PC-3 (cell line): ENCODE data around the gene MSL3. TPM values are rescaled to one million over a fixed set of nuclear protein-coding genes. Genes with fewer than 3 reads are reported as not detected.
A peak's percentile ranks its signal among the peaks of the same experiment; 100 is the strongest.

Experiments used
- ATAC-seq: fragments of 200-7000 bp; cut with Tn5 transposase; 2 replicates; pipeline ENCODE4 v1.9.1; 2020; ENCODE audit warnings: mild to moderate bottlenecking, moderate library complexity
- BruUV-seq: library from RNA; stranded (reverse); fragments of 400-500 nt; replicated peaks from 2 replicates; lab custom pipeline; 2021; lab: Mats Ljungman, UMichigan
- CTCF ChIA-PET: fragments of 300-600 bp; sonication (Branson Sonifier 250); formaldehyde crosslinking; loops from one replicate; lab custom pipeline; 2022; ENCODE audit warnings: antibody characterized with exemption; lab: Charles Lee
- POLR2A ChIA-PET: fragments of 300-600 bp; sonication (Branson Sonifier 250); formaldehyde crosslinking; loops from one replicate; lab custom pipeline; 2022; ENCODE audit warnings: antibody characterized with exemption; ENCODE audit not compliant: unreplicated experiment; lab: Charles Lee
- DNase-seq: peaks from one replicate; pipeline ENCODE4 v3.0.0-alpha.2; 2015
- H2AFZ ChIP-seq: fragments of 300-600 bp; sonication (generic); 2 replicates; pipeline ENCODE4 v1.6.0; 2016; ENCODE audit warnings: antibody characterized with exemption, low read length
- H3F3A ChIP-seq: fragments of 300-600 bp; sonication (generic); one replicate; pipeline ENCODE4 v1.6.0; 2017; ENCODE audit warnings: antibody characterized with exemption, low read length, control low read depth, mild to moderate bottlenecking; ENCODE audit not compliant: unreplicated experiment
- H3K27ac ChIP-seq: fragments of 300-600 bp; sonication (generic); 2 replicates; pipeline ENCODE4 v1.5.1; 2016; ENCODE audit warnings: mild to moderate bottlenecking, low read length
- H3K27me3 ChIP-seq: fragments of 300-600 bp; sonication (generic); 2 replicates; pipeline ENCODE4 v1.6.1; 2016; ENCODE audit warnings: low read length, mixed read lengths
- H3K36me3 ChIP-seq: fragments of 300-600 bp; sonication (generic); 2 replicates; pipeline ENCODE4 v1.6.1; 2016; ENCODE audit warnings: low read depth, mixed run types, low read length, mixed read lengths
- H3K4me1 ChIP-seq: fragments of 300-600 bp; sonication (generic); 2 replicates; pipeline ENCODE4 v1.5.1; 2016; ENCODE audit warnings: low read length; ENCODE audit not compliant: insufficient read depth
- H3K4me2 ChIP-seq: fragments of 300-600 bp; sonication (generic); 2 replicates; pipeline ENCODE4 v1.6.0; 2016; ENCODE audit warnings: low read length
- H3K4me3 ChIP-seq: fragments of 300-600 bp; sonication (generic); 2 replicates; pipeline ENCODE4 v1.5.1; 2016; ENCODE audit warnings: mild to moderate bottlenecking, low read length, mixed read lengths
- H3K79me2 ChIP-seq: fragments of 300-600 bp; sonication (generic); 2 replicates; pipeline ENCODE4 v1.6.1; 2017; ENCODE audit warnings: low read length, mixed read lengths
- H3K9ac ChIP-seq: fragments of 300-600 bp; sonication (generic); 2 replicates; pipeline ENCODE4 v1.6.0; 2016; ENCODE audit warnings: mild to moderate bottlenecking, low read length
- H3K9me2 ChIP-seq: fragments of 300-600 bp; sonication (generic); replicated peaks from 2 replicates; pipeline ENCODE4 v1.6.1; 2016; ENCODE audit warnings: mixed run types, low read length, mixed read lengths
- H3K9me3 ChIP-seq: fragments of 300-600 bp; sonication (generic); 2 replicates; pipeline ENCODE4 v1.6.1; 2016; ENCODE audit warnings: low read length, mixed read lengths
- H4K20me1 ChIP-seq: fragments of 300-600 bp; sonication (generic); 2 replicates; pipeline ENCODE4 v1.6.1; 2016; ENCODE audit warnings: low read length, mixed read lengths
- EZH2 ChIP-seq: fragments of 300-600 bp; sonication (generic); IDR thresholded peaks from one replicate; pipeline ENCODE4 v1.6.1; 2017; ENCODE audit warnings: antibody characterized with exemption, mild to moderate bottlenecking, low read length; ENCODE audit not compliant: unreplicated experiment
- EZH2phosphoT487 ChIP-seq: fragments of 300-600 bp; sonication (generic); IDR thresholded peaks from 2 replicates; pipeline ENCODE4 v1.6.1; 2018; ENCODE audit warnings: mild to moderate bottlenecking, antibody characterized with exemption, low read length, borderline replicate concordance
- intact Hi-C: fragments of 100-400 bp; cut with micrococcal nuclease; formaldehyde crosslinking; loops from 2 replicates; pipeline ENCODE4 v1.9.0; 2023
- total RNA-seq: library from RNA; depleted of rRNA; stranded (reverse); fragments of >200 nt; gene quantifications from 2 replicates; pipeline ENCODE4 v1.2.3, GENCODE V29; 2014
- TF ChIP-seq, protein P1 (sequence below): fragments of 300-600 bp; sonication (generic); conservative IDR thresholded peaks from 2 replicates; pipeline ENCODE4 v1.5.1; 2017; ENCODE audit warnings: antibody characterized with exemption, low read depth, mild to moderate bottlenecking, low read length

MSL3 gene
- total RNA-seq, 1 experiment from 2014 or later = 30.3 TPM

DNA sequence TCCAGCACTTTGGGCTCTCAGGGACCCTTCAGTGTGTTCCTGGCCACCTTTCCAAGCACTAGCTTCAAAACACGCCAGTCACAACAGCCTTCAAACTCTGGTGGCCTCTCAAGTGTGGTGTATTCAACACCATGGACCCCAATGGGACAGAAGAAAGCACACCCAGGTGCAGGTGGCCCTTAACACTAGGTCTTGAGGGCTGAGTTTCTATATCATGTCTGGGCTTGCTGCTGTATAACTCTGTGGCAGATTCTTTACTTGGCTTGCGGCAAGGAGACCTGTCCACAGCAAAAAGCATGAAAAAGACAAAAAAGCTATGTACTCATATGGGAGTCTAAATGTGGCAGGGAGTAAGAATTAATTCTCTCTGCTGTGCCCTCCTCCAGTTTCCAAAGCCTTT lies 23.1 kb downstream of the MSL3 start:
- intact Hi-C loops = no loop called here
- BruUV-seq = no TSS peak
- H3K9ac ChIP-seq = no peak overlapping the region
- H3K36me3 ChIP-seq = no peaks in the 10 kb centered on the region
- H3K4me1 ChIP-seq = no peaks in the 10 kb centered on the region
- H3K9me2 ChIP-seq = no peaks in the 10 kb centered on the region
- H3K9me3 ChIP-seq = no peaks in the 10 kb centered on the region
- H2AFZ ChIP-seq = no peak overlapping the region
- ChIA-PET POLR2A (interaction anchor here (0.7 kb wide), 1 partner anchor 515 kb away, joined by 3 read pairs; no protein-coding TSS in a partner anchor), CTCF (no interaction called here)
- TF ChIP-seq EZH2phosphoT487 = no peak
- TF ChIP-seq, protein P1, sequence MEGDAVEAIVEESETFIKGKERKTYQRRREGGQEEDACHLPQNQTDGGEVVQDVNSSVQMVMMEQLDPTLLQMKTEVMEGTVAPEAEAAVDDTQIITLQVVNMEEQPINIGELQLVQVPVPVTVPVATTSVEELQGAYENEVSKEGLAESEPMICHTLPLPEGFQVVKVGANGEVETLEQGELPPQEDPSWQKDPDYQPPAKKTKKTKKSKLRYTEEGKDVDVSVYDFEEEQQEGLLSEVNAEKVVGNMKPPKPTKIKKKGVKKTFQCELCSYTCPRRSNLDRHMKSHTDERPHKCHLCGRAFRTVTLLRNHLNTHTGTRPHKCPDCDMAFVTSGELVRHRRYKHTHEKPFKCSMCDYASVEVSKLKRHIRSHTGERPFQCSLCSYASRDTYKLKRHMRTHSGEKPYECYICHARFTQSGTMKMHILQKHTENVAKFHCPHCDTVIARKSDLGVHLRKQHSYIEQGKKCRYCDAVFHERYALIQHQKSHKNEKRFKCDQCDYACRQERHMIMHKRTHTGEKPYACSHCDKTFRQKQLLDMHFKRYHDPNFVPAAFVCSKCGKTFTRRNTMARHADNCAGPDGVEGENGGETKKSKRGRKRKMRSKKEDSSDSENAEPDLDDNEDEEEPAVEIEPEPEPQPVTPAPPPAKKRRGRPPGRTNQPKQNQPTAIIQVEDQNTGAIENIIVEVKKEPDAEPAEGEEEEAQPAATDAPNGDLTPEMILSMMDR = no peak
- no peak for TF ChIP-seq EZH2
- no peak overlapping the region for H3K4me2 ChIP-seq
- H3K27me3 ChIP-seq = no peaks in the 10 kb centered on the region
- H4K20me1 ChIP-seq = no peaks in the 10 kb centered on the region
- H3K79me2 ChIP-seq = no peaks in the 10 kb centered on the region
- DNase-seq (no peak), ATAC-seq (no peak)
- no peak overlapping the region for H3K4me3 ChIP-seq
- no peak overlapping the region for H3K27ac ChIP-seq
- H3F3A ChIP-seq = no peaks in the 10 kb centered on the region

DNA sequence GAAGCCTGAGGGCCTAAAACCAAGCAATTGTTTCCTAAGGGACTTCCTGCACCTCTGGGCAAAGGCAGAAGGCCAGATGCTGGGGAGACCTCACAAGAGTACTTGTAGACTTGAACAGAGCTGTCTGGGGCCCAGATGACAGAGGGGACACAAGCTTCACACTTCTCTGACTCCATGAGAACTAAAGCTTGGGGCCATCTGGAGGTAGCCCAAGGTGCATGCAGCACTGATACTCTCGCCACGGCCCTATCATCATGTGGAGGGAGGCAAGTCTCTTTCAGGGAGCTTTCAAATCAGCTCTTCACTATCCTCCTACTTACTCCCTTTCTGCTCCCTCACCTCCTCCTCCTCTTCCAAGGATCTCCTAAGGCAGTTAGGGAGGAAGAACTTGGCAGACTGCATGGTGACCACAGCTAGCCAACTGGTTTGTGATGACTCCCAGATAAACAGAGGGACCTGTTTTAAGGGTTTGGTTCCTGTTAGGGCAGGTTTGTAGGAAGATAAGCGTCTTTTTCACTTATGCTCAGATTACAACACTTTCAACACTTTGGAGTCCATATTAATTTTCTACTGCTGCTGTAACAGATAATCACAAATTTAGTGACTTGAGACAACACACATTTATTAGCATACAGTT lies 23.8 kb downstream of the MSL3 start:
- ChIA-PET CTCF (no interaction called here), POLR2A (no interaction called here)
- ATAC-seq = no peak
- TF ChIP-seq EZH2 = no peak
- TF ChIP-seq, protein P1 = no peak
- TF ChIP-seq EZH2phosphoT487 = no peak
- Histone ChIP-seq H3K36me3 (no peaks in the 10 kb centered on the region), H3K4me3 (no peak overlapping the region), H3K27ac (no peak overlapping the region), H2AFZ (no peak overlapping the region), H3K27me3 (no peaks in the 10 kb centered on the region), H3K9ac (no peak overlapping the region), H3F3A (no peaks in the 10 kb centered on the region), H3K4me1 (no peaks in the 10 kb centered on the region), H3K9me2 (no peaks in the 10 kb centered on the region), H4K20me1 (no peaks in the 10 kb centered on the region), H3K79me2 (no peaks in the 10 kb centered on the region), H3K4me2 (no peak overlapping the region), H3K9me3 (no peaks in the 10 kb centered on the region)
- DNase-seq = peak; percentile 25
- intact Hi-C loops = no loop called here
- no TSS peak for BruUV-seq

DNA sequence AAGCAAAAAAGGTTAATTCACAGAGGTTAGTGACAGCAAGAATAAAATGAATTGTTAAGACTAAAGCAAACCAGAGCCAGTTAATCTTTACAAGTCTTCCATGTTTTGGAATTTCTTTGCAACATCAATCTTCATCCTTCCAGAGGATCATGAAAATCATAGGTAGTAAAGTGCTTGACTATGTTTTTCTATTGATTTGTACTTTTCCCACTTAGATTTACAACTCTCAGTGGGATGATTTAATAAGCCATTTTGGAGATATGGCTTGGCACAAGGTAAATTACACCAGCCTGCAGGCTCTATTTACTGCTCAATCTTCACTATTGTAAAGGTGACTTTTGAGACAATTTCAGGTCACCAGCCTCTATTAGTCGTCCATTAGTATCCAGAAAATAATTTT lies 26.5 kb downstream of the MSL3 start:
- Histone ChIP-seq H3K9ac (no peak overlapping the region), H3K4me2 (no peak overlapping the region), H4K20me1 (no peaks in the 10 kb centered on the region), H3K79me2 (no peaks in the 10 kb centered on the region), H3K27ac (no peak overlapping the region), H3F3A (no peaks in the 10 kb centered on the region), H3K9me2 (no peaks in the 10 kb centered on the region), H3K36me3 (no peaks in the 10 kb centered on the region), H3K4me1 (no peaks in the 10 kb centered on the region), H2AFZ (no peak overlapping the region), H3K4me3 (no peak overlapping the region), H3K27me3 (no peaks in the 10 kb centered on the region), H3K9me3 (no peaks in the 10 kb centered on the region)
- intact Hi-C loops = no loop called here
- DNase-seq (no peak), ATAC-seq (no peak)
- no TSS peak for BruUV-seq
- ChIA-PET POLR2A (no interaction called here), CTCF (no interaction called here)
- no peak for TF ChIP-seq EZH2phosphoT487
- TF ChIP-seq, protein P1 = no peak
- TF ChIP-seq EZH2 = no peak
